Pancreas (tissue), 10 donors: ENCODE results near the gene ARL13A. TPM values are rescaled to one million over a fixed set of nuclear protein-coding genes. Genes with fewer than 3 reads are reported as not detected.
A peak's percentile ranks its signal among the peaks of the same experiment; 100 is the strongest.
"Not testable (repeated sequence)": the region's sequence is repeated elsewhere in the genome, so short reads cannot be mapped to it uniquely, and the experiment has no call there.

Source experiments
- ATAC-seq, 4 donors: fragments of 200-7000 bp; cut with Tn5 transposase; one replicate each; pipeline versions ENCODE4 v1.8.0 to v1.9.1; 2020; ENCODE audit warnings: mild to moderate bottlenecking in 4 of 4, moderate library complexity in 4 of 4
- DNase-seq, 6 donors: peaks; one replicate each; pipeline ENCODE4 v3.0.0-alpha.2; 2020
- FAIRE-seq: peaks from 2 replicates; lab custom pipeline; 2012; peaks lifted over from hg19 to GRCh38; lab: Jason Lieb, UNC
- H3K27ac ChIP-seq, 4 donors: fragments of 200-600 bp; sonication (generic); 1 replicate in 3 of 4; 2 replicates in 1 of 4; pipeline versions ENCODE4 v1.5.0 to v1.8.0; 2020
- H3K27me3 ChIP-seq, 4 donors: fragments of 200-600 bp; one replicate each; pipeline ENCODE4 v1.8.0; 2021
- H3K36me3 ChIP-seq, 3 donors: fragments of 200-600 bp; sonication (generic) in 1 of 3; one replicate each; pipeline versions ENCODE4 v1.5.0 to v1.8.0; 2020 to 2021
- H3K4me1 ChIP-seq, 3 donors: fragments of 200-600 bp; one replicate each; pipeline ENCODE4 v1.8.0; 2021
- H3K4me3 ChIP-seq, 4 donors: fragments of 200-600 bp; sonication (generic) in 2 of 4; one replicate each; pipeline versions ENCODE4 v1.5.0 to v1.8.0; 2020 to 2021
- H3K9me3 ChIP-seq, 4 donors: fragments of 200-600 bp; one replicate each; pipeline ENCODE4 v1.8.0; 2021
- WGBS, 2 donors: extraction: QIAGEN DNeasy Blood & Tissue Kit; methylation state at CpG; one replicate each; pipeline ENCODE4 v1.1.7; 2013; 5-methylcytosine and 5-hydroxymethylcytosine counted together
- intact Hi-C, 3 donors: fragments of 100-400 bp; cut with DNase I; formaldehyde crosslinking; loops; one replicate each; pipeline versions ENCODE4 v1.11.1 to v1.14.2; 2022
- polyA plus RNA-seq, 2 donors: library from polyadenylated mRNA; stranded (reverse); fragments of 200-250 nt; gene quantifications; one replicate each; pipeline ENCODE4 v1.2.3, GENCODE V29; 2013
- total RNA-seq, 6 donors: library from RNA; stranded (reverse); fragmentation: NEBNext Ultra II Directional in 4 of 6; extraction: Animal tissue kit (Norgen Biotek cat#: 25700) in 4 of 6; gene quantifications; one replicate each; pipeline versions ENCODE4 v1.2.1 to v1.2.4, GENCODE V29; 2021 to 2023
- TF ChIP-seq, protein P1 (sequence below), 4 donors: fragments of 200-600 bp; sonication (generic) in 3 of 4; IDR thresholded peaks; one replicate each; pipeline versions ENCODE4 v1.5.0 to v1.8.0; 2021; ENCODE audit warnings: antibody characterized with exemption in 4 of 4
- donor health status: healthy with polysubstance abuse.
- donor health status: DM: no; HTN: no; CAD: no; lungs with moderate emphysema.
- donor health status: DM: no; HTN: no; CAD: no.
- donor health status: control.
- donor health status: control.
- donor health status: Bipolar disorder and iron deficiency.
- donor health status: DM: yes; HTN: yes; CAD: no.
- donor health status: DM: no; HTN: no; CAD: no.
- donor health status: DM: no; HTN: no; CAD: no.
- donor health status: DM: yes; HTN: yes; CAD: no.

Gene ARL13A
- total and polyA plus RNA-seq, 8 donors = not detected

DNA sequence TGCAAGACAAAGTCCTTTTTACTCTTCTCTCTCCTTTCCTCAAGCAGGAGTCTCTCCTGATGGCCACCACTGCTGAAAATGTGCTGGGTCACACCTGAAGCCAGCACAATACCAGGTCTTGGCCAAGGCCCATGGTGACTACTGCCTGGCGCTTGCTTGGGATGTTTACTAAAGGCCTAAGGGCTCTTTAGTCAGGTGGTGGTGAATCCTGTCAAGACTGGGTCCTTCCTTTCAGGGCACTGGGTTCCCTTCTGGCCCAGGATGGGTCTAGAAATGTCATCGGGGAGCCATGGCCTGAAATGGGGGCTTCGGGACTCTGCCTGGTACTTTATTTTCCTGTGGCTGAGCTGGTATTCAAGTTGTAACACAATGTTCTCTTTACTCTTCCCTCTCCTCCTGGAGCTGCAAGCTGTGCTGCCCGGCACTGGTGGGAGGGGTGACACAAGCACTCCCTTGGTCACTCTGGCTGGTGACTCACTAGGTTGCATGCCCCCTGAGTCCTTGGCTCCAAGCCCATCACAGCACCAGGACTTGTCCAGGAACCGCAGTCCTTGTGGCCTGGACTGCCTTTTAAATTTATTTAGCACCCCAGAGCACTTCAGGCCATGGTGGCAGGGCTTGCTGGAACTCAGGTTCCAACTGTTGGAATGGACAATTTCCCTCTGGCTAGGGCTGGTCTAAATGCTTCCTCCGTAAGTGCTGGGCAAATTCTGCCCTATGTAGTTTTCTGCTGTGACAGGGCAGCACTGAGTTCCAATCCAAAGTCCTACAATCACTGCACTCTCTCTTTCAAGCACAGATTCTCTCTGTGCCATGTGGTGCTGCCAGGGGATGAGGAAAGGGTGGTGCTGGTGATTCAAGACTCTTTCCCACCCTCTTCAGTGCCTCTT is 11.3 kb downstream of the ARL13A start:
- H3K27ac ChIP-seq = no peak overlapping the region

DNA sequence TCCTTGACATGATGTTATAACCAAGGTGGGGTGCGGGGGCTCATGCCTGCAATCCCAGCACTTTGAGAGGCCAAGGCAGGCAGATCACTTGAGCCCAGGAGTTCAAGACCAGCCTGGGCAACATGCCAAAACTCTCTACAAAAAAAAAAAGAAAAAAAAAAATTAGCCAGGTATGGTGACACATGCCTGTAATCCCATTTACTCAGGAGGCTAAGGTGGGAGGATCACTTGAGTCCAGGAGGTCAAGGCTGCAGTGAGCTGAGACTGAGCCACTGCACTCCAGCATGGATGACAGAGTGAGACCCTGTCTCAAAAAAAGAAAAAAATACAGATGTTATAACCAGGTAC is 12.0 kb downstream of the ARL13A start:
- intact Hi-C loops, DNase-seq, FAIRE-seq, H3K4me1 ChIP-seq, H3K27me3 ChIP-seq, H3K9me3 ChIP-seq, ATAC-seq, H3K4me3 ChIP-seq, H3K36me3 ChIP-seq, H3K27ac ChIP-seq: not testable (repeated sequence)
- WGBS, 2 donors = 92 to 100% methylated on average over 1 of the region's 1 CpG

More for the DNA sequence above, 11.3 kb downstream of the ARL13A start:
- 96% methylated on average over 6 of the region's 6 CpGs for WGBS, 2 donors
- no peak for FAIRE-seq
- intact Hi-C loops = no loop called here
- H3K36me3 ChIP-seq = no peaks in the 10 kb centered on the region
- no peaks in the 10 kb centered on the region for H3K27me3 ChIP-seq
- no peak overlapping the region for H3K4me3 ChIP-seq
- DNase-seq = peak in 1 of 6 donors; percentile 18
- ATAC-seq = no peak
- H3K9me3 ChIP-seq = no peaks in the 10 kb centered on the region
- TF ChIP-seq, protein P1, sequence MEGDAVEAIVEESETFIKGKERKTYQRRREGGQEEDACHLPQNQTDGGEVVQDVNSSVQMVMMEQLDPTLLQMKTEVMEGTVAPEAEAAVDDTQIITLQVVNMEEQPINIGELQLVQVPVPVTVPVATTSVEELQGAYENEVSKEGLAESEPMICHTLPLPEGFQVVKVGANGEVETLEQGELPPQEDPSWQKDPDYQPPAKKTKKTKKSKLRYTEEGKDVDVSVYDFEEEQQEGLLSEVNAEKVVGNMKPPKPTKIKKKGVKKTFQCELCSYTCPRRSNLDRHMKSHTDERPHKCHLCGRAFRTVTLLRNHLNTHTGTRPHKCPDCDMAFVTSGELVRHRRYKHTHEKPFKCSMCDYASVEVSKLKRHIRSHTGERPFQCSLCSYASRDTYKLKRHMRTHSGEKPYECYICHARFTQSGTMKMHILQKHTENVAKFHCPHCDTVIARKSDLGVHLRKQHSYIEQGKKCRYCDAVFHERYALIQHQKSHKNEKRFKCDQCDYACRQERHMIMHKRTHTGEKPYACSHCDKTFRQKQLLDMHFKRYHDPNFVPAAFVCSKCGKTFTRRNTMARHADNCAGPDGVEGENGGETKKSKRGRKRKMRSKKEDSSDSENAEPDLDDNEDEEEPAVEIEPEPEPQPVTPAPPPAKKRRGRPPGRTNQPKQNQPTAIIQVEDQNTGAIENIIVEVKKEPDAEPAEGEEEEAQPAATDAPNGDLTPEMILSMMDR (IDR thresholded peaks at IDR 0.05) = no peak
- H3K4me1 ChIP-seq = no peaks in the 10 kb centered on the region

DNA sequence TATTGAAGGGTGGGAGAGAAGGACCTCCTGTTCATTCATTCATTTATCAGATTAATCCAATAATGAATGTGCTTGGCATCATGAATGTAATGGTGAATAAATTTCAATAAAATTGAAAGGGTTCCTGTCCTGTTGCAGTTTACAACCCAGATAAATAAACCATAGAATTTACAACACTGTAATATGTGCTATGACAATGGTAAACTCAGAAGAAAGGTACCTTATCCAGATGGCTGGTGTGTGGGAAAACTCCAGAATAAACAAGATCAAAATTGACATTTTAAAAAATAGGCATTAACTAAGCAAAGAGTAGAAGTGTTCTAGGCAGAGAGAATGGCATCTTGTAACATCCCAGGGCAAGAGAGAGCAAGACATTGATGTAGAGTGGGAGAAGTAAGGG is 15.3 kb downstream of the ARL13A start:
- Histone ChIP-seq H3K4me1 (no peaks in the 10 kb centered on the region), H3K4me3 (no peak overlapping the region), H3K27ac (no peak overlapping the region), H3K27me3 (no peaks in the 10 kb centered on the region), H3K36me3 (no peaks in the 10 kb centered on the region), H3K9me3 (no peaks in the 10 kb centered on the region)
- FAIRE-seq (no peak), ATAC-seq (no peak), DNase-seq (no peak)
- intact Hi-C loops = no loop called here
- TF ChIP-seq, protein P1 (IDR thresholded peaks at IDR 0.05) = no peak

DNA sequence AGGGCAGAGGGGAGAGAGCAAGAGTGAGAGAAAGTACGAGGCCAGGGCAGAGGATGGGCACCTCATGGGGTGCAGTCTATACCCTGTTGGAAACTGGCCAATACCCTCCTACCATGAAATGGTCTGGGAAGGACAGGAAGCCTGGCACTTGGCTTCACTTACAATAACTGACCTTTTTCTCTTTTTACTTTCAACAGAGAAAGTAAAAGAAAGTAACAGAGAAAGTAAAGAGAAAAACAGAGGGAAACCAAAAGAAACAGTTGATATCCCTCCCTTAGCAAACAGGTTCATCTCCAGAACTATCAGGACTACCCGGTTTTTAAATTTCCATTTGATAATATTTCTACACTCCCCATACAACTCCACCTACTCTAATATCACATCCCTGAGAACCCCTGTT is 20.6 kb downstream of the ARL13A start:
- WGBS, 2 donors = 51 to 73% methylated on average over 2 of the region's 2 CpGs
- Histone ChIP-seq H3K4me1 (no peaks in the 10 kb centered on the region), H3K27ac (no peak overlapping the region), H3K36me3 (no peaks in the 10 kb centered on the region), H3K27me3 (no peaks in the 10 kb centered on the region), H3K4me3 (no peak overlapping the region), H3K9me3 (no peaks in the 10 kb centered on the region)
- no peak for FAIRE-seq
- intact Hi-C loops = no loop called here
- TF ChIP-seq, protein P1 (IDR thresholded peaks at IDR 0.05) = no peak
- no peak for ATAC-seq
- no peak for DNase-seq

DNA sequence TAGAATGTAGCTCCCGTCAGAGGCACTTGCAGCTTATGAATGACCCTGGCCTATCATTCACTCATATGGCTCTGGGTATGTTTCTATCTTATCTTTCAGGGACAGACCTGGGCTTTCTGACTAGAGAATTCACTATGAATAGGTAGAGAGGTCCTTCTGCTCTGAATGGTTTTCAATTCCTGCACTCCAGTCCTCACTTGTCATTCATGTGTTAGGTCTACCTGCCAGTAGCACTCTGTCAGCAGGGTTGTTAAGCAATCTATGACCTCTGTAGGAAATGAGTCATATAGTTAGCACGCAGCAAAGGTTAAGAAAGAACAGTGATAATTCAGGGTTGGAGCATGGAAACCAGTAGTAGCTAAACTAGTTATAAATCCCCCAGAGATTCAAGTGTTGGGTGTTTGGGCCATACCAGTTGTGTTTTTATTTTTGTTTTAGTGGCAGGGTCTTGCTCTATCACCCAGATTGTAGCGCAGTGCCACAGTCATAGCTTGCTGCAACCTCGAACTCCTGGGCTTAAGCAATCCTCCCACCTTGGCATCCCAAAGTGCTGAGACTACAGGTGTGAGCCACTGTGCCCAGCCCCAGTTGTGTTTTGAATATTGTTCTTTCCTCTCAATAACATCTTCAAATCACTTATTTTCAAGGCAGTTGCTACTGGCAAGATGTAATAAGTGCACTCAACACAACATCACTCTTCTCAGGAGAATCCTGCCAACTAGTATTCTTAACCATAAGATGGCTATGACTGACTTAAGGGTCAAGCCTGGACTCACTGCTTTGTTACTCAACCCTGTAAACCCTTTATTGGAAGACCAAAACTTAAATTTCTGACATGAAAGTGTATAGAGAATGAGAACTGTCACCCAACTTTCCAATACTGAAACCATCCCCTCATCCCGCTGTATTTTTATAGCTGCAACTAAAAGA is 25.1 kb downstream of the ARL13A start:
- intact Hi-C loops = no loop called here
- Histone ChIP-seq H3K27me3 (no peaks in the 10 kb centered on the region), H3K27ac (no peak overlapping the region), H3K4me1 (no peaks in the 10 kb centered on the region), H3K36me3 (no peaks in the 10 kb centered on the region), H3K4me3 (no peak overlapping the region), H3K9me3 (no peaks in the 10 kb centered on the region)
- TF ChIP-seq, protein P1 (IDR thresholded peaks at IDR 0.05) = no peak
- WGBS, 2 donors = 75 to 92% methylated on average over 5 of the region's 5 CpGs
- FAIRE-seq = no peak
- no peak for DNase-seq
- ATAC-seq = no peak
